Coronary artery (tissue), 2 donors: ENCODE results near the gene RPS5.
"Not testable (repeated sequence)": the region's sequence is repeated elsewhere in the genome, so short reads cannot be mapped to it uniquely, and the experiment has no call there.

Source experiments
- DNase-seq: peaks from one replicate; pipeline ENCODE4 v3.0.0-alpha.2; 2017; ENCODE audit warnings: low spot score
- H3K27ac ChIP-seq, 2 donors: fragments of 200-600 bp; sonication (generic); one replicate each; pipeline ENCODE4 v1.5.1; 2016 to 2019
- H3K4me3 ChIP-seq: fragments of 200-600 bp; sonication (generic); 2 replicates; pipeline ENCODE4 v1.5.1; 2016; ENCODE audit warnings: mild to moderate bottlenecking, moderate library complexity
- TF ChIP-seq, protein P1 (sequence below): fragments of 200-600 bp; sonication (generic); IDR thresholded peaks from one replicate; pipeline ENCODE4 v1.5.1; 2019; ENCODE audit warnings: antibody characterized with exemption

Gene RPS5

DNA sequence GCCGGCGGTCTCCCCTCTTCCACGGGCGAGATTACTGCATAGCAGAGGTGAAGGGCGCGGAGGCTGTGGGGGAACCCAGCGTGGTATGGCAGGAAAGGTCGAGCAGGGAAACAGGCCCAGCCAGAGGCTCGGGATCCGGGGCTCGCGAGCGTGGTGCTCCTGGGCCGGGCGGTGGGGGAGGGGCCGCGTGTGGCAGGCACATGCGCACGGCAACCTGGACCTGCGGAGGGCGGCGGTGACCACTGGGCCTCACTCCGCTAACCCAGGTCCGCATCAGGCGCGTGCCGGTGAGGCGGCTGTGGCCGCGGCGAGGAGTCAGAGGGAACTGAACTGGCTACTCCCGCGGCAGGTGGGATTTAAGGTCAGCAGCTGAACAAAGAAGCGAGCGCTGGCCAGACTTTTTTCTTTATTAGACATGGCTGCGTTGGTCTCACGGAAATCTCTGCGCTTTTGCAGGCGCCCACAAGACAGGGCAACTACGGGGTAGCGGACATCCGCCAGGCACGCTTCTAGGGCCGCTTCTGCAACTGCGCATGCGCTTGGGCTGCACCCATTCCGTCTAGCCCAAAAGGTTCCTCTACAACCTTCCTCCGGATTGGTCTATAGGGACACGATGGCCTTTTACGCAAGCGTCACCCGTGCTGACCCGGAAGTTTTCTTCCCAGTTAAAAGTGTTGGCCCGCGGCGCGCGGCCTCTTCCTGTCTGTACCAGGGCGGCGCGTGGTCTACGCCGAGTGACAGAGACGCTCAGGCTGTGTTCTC, at the start of gene RPS5:
TSS of gene RPS5 (plus strand) at position 694 of the 762 bp plus-strand sequence. CDS start 869 bp downstream, outside the sequence.
- H3K27ac ChIP-seq = peak within 1 kb of the TSS; percentile 94 to 99
- TF ChIP-seq, protein P1, sequence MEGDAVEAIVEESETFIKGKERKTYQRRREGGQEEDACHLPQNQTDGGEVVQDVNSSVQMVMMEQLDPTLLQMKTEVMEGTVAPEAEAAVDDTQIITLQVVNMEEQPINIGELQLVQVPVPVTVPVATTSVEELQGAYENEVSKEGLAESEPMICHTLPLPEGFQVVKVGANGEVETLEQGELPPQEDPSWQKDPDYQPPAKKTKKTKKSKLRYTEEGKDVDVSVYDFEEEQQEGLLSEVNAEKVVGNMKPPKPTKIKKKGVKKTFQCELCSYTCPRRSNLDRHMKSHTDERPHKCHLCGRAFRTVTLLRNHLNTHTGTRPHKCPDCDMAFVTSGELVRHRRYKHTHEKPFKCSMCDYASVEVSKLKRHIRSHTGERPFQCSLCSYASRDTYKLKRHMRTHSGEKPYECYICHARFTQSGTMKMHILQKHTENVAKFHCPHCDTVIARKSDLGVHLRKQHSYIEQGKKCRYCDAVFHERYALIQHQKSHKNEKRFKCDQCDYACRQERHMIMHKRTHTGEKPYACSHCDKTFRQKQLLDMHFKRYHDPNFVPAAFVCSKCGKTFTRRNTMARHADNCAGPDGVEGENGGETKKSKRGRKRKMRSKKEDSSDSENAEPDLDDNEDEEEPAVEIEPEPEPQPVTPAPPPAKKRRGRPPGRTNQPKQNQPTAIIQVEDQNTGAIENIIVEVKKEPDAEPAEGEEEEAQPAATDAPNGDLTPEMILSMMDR = no peak
- peak within 1 kb of the TSS; percentile 98 for H3K4me3 ChIP-seq
- peak; percentile 97 for DNase-seq

DNA sequence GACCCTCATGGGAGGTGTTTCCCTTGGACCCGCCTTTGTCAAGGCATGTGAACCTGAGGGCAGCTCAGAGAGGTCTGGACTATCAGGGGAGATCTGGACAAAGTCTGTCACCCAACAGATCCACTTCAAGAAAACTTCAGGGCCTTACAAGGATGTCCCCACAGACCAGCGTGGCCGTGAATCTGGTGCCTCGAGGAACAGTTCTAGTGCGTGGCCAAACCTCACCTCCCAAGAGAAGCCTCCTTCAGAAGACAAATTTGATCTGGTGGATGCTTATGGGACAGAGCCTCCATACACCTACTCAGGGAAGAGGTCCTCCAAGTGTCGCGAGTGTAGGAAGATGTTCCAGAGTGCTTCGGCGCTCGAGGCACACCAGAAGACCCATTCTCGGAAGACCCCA, 48.7 kb upstream of the RPS5 start:
- Histone ChIP-seq H3K4me3 (no peak overlapping the region), H3K27ac (no peak overlapping the region)
- no peak for DNase-seq
- TF ChIP-seq, protein P1 = no peak

DNA sequence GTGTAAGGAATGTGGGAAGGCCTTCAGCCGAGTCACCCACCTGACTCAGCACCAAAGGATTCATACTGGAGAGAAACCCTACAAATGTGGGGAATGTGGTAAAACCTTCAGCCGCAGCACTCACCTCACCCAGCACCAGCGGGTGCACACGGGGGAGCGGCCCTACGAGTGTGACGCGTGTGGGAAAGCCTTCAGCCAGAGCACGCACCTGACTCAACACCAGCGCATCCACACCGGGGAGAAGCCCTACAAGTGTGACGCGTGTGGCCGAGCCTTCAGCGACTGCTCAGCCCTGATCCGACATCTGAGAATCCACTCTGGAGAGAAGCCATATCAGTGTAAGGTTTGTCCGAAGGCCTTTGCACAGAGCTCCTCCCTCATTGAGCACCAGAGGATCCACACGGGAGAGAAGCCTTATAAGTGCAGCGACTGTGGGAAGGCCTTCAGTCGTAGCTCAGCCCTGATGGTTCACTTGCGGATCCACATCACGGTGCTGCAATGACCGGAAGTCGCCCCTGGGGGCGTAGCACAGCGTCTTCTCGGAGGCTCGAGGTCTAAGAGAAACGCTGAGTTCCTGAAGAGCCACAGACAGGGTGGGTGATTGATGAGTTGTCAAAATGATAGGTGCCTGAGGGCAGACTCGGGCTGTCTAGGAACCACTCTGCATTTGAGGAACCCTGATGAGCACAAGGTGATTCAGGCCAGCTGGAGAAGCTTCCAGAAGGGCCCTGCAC, 48.1 kb upstream of the RPS5 start:
- Histone ChIP-seq H3K27ac (no peak overlapping the region), H3K4me3 (no peak overlapping the region)
- TF ChIP-seq, protein P1 = no peak
- DNase-seq = no peak

DNA sequence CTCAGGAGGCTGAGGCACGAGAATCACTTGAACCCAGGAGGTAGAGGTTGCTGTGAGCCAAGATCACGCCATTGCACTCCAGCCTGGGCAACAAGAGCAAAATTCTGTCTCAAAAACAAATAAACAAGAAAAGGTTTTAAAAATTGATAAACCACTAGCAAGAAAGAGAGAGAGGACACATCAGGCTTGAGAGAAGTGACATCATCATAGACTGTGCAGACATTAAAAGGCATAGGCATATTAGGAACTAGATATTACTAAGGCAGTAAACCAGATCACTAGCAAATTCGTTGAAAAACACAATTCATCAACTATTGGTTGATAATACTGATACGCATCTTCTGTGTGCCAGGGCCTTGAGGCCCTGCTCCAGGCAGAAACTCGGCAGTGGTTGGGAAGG, 41.5 kb upstream of the RPS5 start:
- DNase-seq = no peak
- Histone ChIP-seq H3K4me3 (no peak overlapping the region), H3K27ac (no peak overlapping the region)
- TF ChIP-seq, protein P1 = no peak

DNA sequence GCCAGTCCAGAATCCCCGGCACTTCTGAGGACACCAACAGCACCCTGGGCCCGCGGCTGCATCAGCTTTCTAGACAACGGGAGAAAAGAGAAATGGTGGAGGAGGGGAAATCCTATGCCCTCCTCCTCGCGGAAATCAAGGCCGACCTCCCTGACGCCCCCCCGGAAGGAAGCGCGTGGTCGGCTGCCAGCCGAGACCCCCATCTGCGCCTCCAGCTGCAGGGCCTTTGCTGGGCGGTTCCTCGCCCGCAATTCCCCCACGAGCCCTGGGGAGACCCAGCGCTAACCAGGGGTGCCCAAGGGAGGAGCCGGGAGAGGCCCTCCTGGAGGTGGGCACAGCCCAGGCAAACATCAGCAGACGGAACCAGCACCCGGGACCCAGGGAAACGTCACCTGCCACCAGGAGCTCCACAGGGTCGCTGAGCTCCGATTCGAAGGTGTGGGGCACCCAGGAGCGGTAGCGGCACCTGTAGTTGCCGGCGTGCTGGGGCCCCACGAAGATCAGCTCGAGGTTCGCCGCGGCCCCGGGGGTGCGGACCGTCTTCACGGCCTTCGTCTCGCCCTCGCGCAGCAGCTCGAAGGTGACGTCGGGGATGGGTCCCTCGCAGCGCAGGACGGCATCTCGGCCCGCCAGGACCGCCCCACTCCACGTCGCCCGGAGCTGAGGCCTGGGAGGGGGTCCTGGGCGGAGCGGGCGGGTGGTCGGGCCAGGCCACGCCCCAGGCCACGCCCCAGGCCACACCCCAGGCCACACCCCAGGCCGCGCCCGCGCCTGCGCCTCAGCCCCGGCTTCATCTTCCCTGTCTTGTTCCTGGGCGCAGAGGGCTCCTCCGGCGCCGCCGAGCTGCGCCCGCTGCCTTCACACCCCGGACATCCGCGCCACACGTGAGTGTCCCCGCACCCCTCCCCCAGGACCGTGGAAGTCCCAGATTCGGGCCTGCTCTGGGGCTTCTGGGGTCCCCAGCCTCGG, 39.8 kb upstream of the RPS5 start:
- Histone ChIP-seq H3K27ac (peak overlapping the region; percentile 67 to 95), H3K4me3 (peak overlapping the region; percentile 86)
- TF ChIP-seq, protein P1 = no peak
- peak; percentile 83 for DNase-seq

DNA sequence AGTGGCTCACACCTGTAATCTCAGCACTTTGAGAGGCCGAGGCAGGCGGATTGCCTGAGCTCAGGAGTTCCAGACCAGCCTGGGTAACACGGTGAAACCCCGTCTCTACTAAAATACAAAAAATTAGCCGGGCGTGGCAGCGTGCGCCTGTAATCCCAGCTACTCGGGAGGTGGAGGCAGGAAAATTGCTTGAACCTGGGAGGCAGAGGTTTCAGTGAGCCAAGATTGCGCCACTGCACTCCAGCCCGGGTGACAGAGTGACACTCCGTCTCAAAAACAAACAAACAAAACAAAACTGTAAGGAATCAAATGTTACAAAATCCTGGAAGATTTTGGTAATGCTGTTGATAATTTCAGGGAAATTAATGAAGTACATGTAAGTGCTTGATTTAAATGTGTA, 39.0 kb upstream of the RPS5 start:
- Histone ChIP-seq H3K4me3 (peak overlapping the region; percentile 86), H3K27ac (peak overlapping the region; percentile 67 to 95)

DNA sequence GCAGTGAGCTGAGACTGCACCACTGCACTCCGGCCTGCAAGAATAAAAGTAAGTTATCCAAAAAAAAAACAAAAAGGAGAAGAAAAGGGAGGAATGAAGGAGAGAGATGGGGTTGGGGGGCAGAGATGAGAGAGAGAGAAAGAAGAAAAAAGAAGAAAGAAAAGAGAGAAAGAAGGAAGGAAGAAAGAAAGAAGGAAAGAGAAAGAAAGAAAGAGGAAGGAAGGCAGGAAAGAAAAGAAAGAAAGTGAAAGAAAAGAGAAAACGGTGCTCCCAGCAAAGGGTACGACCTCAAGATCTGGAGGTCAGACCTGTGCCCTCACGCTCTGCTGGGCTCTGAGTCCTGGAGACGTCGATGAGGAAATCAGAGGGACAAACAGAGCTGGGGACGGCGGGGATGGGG, 37.5 kb upstream of the RPS5 start:
- no peak for DNase-seq
- no peak overlapping the region for H3K27ac ChIP-seq
- peak overlapping the region; percentile 18 for H3K4me3 ChIP-seq
- TF ChIP-seq, protein P1 = no peak

More for the DNA sequence above, 39.0 kb upstream of the RPS5 start:
- not testable (repeated sequence) for DNase-seq
